HEK293 (cell line): Measurements from ENCODE around the gene MYBPH.

Experiments
- CTCF ChIA-PET: fragments of 350-600 bp; formaldehyde crosslinking; extraction: SDS; loops from one replicate; lab custom pipeline; 2021; ENCODE audit warnings: antibody characterized with exemption; lab: Yijun Ruan, JAX
- POLR2A ChIA-PET: fragments of 300-600 bp; formaldehyde crosslinking; extraction: SDS; loops from one replicate; lab custom pipeline; 2020; ENCODE audit warnings: antibody characterized with exemption, inconsistent platforms; lab: Yijun Ruan, JAX
- H3K27ac ChIP-seq: fragments of 200-500 bp; sonication (Bioruptor generic); 2 replicates; pipeline ENCODE4 v1.5.1; 2014; ENCODE audit warnings: low read depth, low read length, control low read depth, inconsistent platforms; ENCODE audit errors: extremely low read depth
- H3K36me3 ChIP-seq, 2 experiments: fragments of 200-500 bp in 1 of 2; sonication (Bioruptor generic) in 1 of 2; 1 replicate in 1 of 2; 2 replicates in 1 of 2; pipeline ENCODE4 v1.5.1; 2014 to 2017; ENCODE audit warnings: inconsistent platforms in 2 of 2, low read length in 2 of 2; ENCODE audit not compliant: control insufficient read depth in 2 of 2, insufficient read depth in 1 of 2
- H3K4me1 ChIP-seq: fragments of 200-500 bp; sonication (Bioruptor generic); 2 replicates; pipeline ENCODE4 v1.5.1; 2014; ENCODE audit warnings: mild to moderate bottlenecking, low read length, inconsistent platforms; ENCODE audit not compliant: control insufficient read depth, insufficient read depth
- H3K4me3 ChIP-seq: 2 replicates; pipeline ENCODE4 v1.5.1; 2011; ENCODE audit warnings: low read depth, mild to moderate bottlenecking, control low read depth, low read length, moderate library complexity
- H3K9me3 ChIP-seq: fragments of 200-500 bp; sonication (Bioruptor generic); 2 replicates; pipeline ENCODE4 v1.5.1; 2014; ENCODE audit warnings: low read depth, low read length, inconsistent platforms; ENCODE audit not compliant: control insufficient read depth, insufficient read depth
- GLI4 ChIP-seq: fragments of 450-650 bp; formaldehyde crosslinking; IDR thresholded peaks from 2 replicates; pipeline ENCODE4 v1.5.1; 2016; ENCODE audit warnings: missing biosample characterization, missing genetic modification characterization
- GLIS1 ChIP-seq: fragments of 450-650 bp; formaldehyde crosslinking; IDR thresholded peaks from 2 replicates; pipeline ENCODE4 v1.5.1; 2016; ENCODE audit warnings: missing biosample characterization, missing genetic modification characterization
- HOXA7 ChIP-seq: sonication (generic); formaldehyde crosslinking; IDR thresholded peaks from 2 replicates; pipeline ENCODE4 v1.8.1; 2022; ENCODE audit warnings: missing genetic modification reagents, borderline replicate concordance
- HOXD13 ChIP-seq: sonication (generic); formaldehyde crosslinking; IDR thresholded peaks from 2 replicates; pipeline ENCODE4 v1.8.0; 2022; ENCODE audit warnings: missing genetic modification reagents, borderline replicate concordance
- KLF1 ChIP-seq: fragments of 450-650 bp; formaldehyde crosslinking; IDR thresholded peaks from 2 replicates; pipeline ENCODE4 v1.5.1; 2016; ENCODE audit warnings: missing biosample characterization, missing genetic modification characterization
- KLF16 ChIP-seq: fragments of 450-650 bp; formaldehyde crosslinking; IDR thresholded peaks from 2 replicates; pipeline ENCODE4 v1.5.1; 2017; ENCODE audit warnings: missing biosample characterization, missing genetic modification characterization
- MZF1 ChIP-seq: fragments of 450-650 bp; formaldehyde crosslinking; IDR thresholded peaks from 2 replicates; pipeline ENCODE4 v1.5.1; 2017; ENCODE audit warnings: missing biosample characterization, missing genetic modification characterization, borderline replicate concordance
- SCRT2 ChIP-seq: fragments of 450-650 bp; formaldehyde crosslinking; IDR thresholded peaks from 2 replicates; pipeline ENCODE4 v1.5.1; 2016; ENCODE audit warnings: missing biosample characterization, missing genetic modification characterization
- SP7 ChIP-seq: fragments of 450-650 bp; formaldehyde crosslinking; IDR thresholded peaks from 2 replicates; pipeline ENCODE4 v1.5.1; 2016; ENCODE audit warnings: missing biosample characterization, missing genetic modification characterization
- YY2 ChIP-seq: fragments of 450-650 bp; formaldehyde crosslinking; IDR thresholded peaks from 2 replicates; pipeline ENCODE4 v1.5.1; 2016; ENCODE audit warnings: missing biosample characterization, missing genetic modification characterization
- ZBTB1 ChIP-seq: fragments of 450-650 bp; formaldehyde crosslinking; IDR thresholded peaks from 2 replicates; pipeline ENCODE4 v1.5.1; 2016; ENCODE audit warnings: missing biosample characterization, missing genetic modification characterization
- ZBTB21 ChIP-seq: fragments of 450-650 bp; formaldehyde crosslinking; IDR thresholded peaks from 2 replicates; pipeline ENCODE4 v1.5.1; 2017; ENCODE audit warnings: missing biosample characterization, missing genetic modification characterization
- ZBTB7A ChIP-seq: fragments of 450-650 bp; formaldehyde crosslinking; IDR thresholded peaks from 2 replicates; pipeline ENCODE4 v1.5.1; 2016; ENCODE audit warnings: low read depth, missing biosample characterization, missing genetic modification characterization
- ZNF114 ChIP-seq: fragments of 450-650 bp; formaldehyde crosslinking; IDR thresholded peaks from 2 replicates; pipeline ENCODE4 v1.5.0; 2017; ENCODE audit warnings: missing biosample characterization, missing genetic modification characterization
- ZNF157 ChIP-seq: fragments of 450-650 bp; formaldehyde crosslinking; IDR thresholded peaks from 2 replicates; pipeline ENCODE4 v1.5.1; 2016; ENCODE audit warnings: missing biosample characterization, missing genetic modification characterization
- ZNF174 ChIP-seq: fragments of 450-650 bp; formaldehyde crosslinking; IDR thresholded peaks from 2 replicates; pipeline ENCODE4 v1.5.0; 2017; ENCODE audit warnings: missing biosample characterization, mild to moderate bottlenecking, missing genetic modification characterization
- ZNF19 ChIP-seq: fragments of 450-650 bp; formaldehyde crosslinking; IDR thresholded peaks from 2 replicates; pipeline ENCODE4; 2016; ENCODE audit warnings: missing biosample characterization, missing genetic modification characterization, low read depth
- ZNF248 ChIP-seq: fragments of 450-650 bp; formaldehyde crosslinking; IDR thresholded peaks from 2 replicates; pipeline ENCODE4 v1.5.1; 2017; ENCODE audit warnings: missing biosample characterization, missing genetic modification characterization
- ZNF354C ChIP-seq: fragments of 450-650 bp; formaldehyde crosslinking; IDR thresholded peaks from 2 replicates; pipeline ENCODE4 v1.5.1; 2016; ENCODE audit warnings: missing biosample characterization, missing genetic modification characterization, low read depth, borderline replicate concordance
- ZNF394 ChIP-seq: fragments of 450-650 bp; formaldehyde crosslinking; IDR thresholded peaks from 2 replicates; pipeline ENCODE4 v1.5.1; 2016; ENCODE audit warnings: missing biosample characterization, missing genetic modification characterization, mild to moderate bottlenecking, moderate library complexity, borderline replicate concordance
- ZNF510 ChIP-seq: fragments of 450-650 bp; formaldehyde crosslinking; IDR thresholded peaks from 2 replicates; pipeline ENCODE4 v1.5.1; 2018; ENCODE audit warnings: mild to moderate bottlenecking, missing genetic modification characterization, missing biosample characterization; ENCODE audit not compliant: insufficient replicate concordance
- ZNF521 ChIP-seq: fragments of 450-650 bp; formaldehyde crosslinking; IDR thresholded peaks from 2 replicates; pipeline ENCODE4 v1.5.1; 2017; ENCODE audit warnings: missing biosample characterization, mild to moderate bottlenecking, missing genetic modification characterization
- ZNF555 ChIP-seq: fragments of 450-650 bp; formaldehyde crosslinking; conservative IDR thresholded peaks from 2 replicates; pipeline ENCODE4 v1.5.1; 2017; ENCODE audit warnings: missing biosample characterization, mild to moderate bottlenecking, missing genetic modification characterization, inconsistent platforms
- ZNF558 ChIP-seq: fragments of 450-650 bp; formaldehyde crosslinking; IDR thresholded peaks from 2 replicates; pipeline ENCODE4 v1.5.1; 2016; ENCODE audit warnings: missing biosample characterization, missing genetic modification characterization
- ZNF571 ChIP-seq: fragments of 450-650 bp; formaldehyde crosslinking; IDR thresholded peaks from 2 replicates; pipeline ENCODE4 v1.5.0; 2017; ENCODE audit warnings: missing biosample characterization, missing genetic modification characterization
- ZNF600 ChIP-seq: fragments of 450-650 bp; formaldehyde crosslinking; IDR thresholded peaks from 2 replicates; pipeline ENCODE4 v1.5.1; 2016; ENCODE audit warnings: missing biosample characterization, missing genetic modification characterization
- ZNF610 ChIP-seq: fragments of 450-650 bp; formaldehyde crosslinking; IDR thresholded peaks from 2 replicates; pipeline ENCODE4 v1.5.1; 2016; ENCODE audit warnings: missing biosample characterization, missing genetic modification characterization, borderline replicate concordance
- ZNF624 ChIP-seq: fragments of 450-650 bp; formaldehyde crosslinking; IDR thresholded peaks from 2 replicates; pipeline ENCODE4 v1.5.1; 2017; ENCODE audit warnings: missing biosample characterization, missing genetic modification characterization
- ZNF776 ChIP-seq: fragments of 450-650 bp; formaldehyde crosslinking; IDR thresholded peaks from 2 replicates; pipeline ENCODE4 v1.5.0; 2017; ENCODE audit warnings: missing biosample characterization, missing genetic modification characterization, borderline replicate concordance
- ZSCAN23 ChIP-seq: fragments of 450-650 bp; formaldehyde crosslinking; IDR thresholded peaks from 2 replicates; pipeline ENCODE4 v1.5.1; 2016; ENCODE audit warnings: missing biosample characterization, missing genetic modification characterization
- ZSCAN4 ChIP-seq: fragments of 450-650 bp; formaldehyde crosslinking; IDR thresholded peaks from 2 replicates; pipeline ENCODE4 v1.5.1; 2017; ENCODE audit warnings: missing biosample characterization, missing genetic modification characterization

Gene MYBPH

GRCh38 chr1:203189951-203190352 lies 14.3 kb upstream of the MYBPH start:
- CTCF ChIA-PET = interaction anchor here (1.2 to 3.4 kb wide), 3 partner anchors 18 to 72 kb away, joined by 5 to 14 read pairs (median 6); no protein-coding TSS in a partner anchor
- H3K9me3 ChIP-seq = no peaks in the 10 kb centered on the region
- TF ChIP-seq SCRT2 (tag by site-specific recombination) = 0 out of 2 replicates have a peak, but pooled peaks have one; percentile 25
- TF ChIP-seq HOXD13 = no peak
- TF ChIP-seq ZNF624 (tag by site-specific recombination) = no peak
- no peak for TF ChIP-seq ZNF394 (tag by site-specific recombination)
- no peak for TF ChIP-seq ZNF354C (tag by site-specific recombination)
- TF ChIP-seq SP7 (tag by site-specific recombination) = no peak
- no peak for TF ChIP-seq ZNF558
- TF ChIP-seq ZNF555 (tag by site-specific recombination) = no peak
- H3K4me1 ChIP-seq = no peaks in the 10 kb centered on the region
- POLR2A ChIA-PET = interaction anchor here (0.7 kb wide), 1 partner anchor 29 kb away, joined by 3 read pairs; no protein-coding TSS in a partner anchor
- H3K4me3 ChIP-seq = no peak overlapping the region
- H3K36me3 ChIP-seq = no peaks in the 10 kb centered on the region
- no peak overlapping the region for H3K27ac ChIP-seq

GRCh38 chr1:203188686-203189232 lies 13.1 kb upstream of the MYBPH start:
- no peak overlapping the region for H3K4me3 ChIP-seq
- H3K36me3 ChIP-seq = no peaks in the 10 kb centered on the region
- no peaks in the 10 kb centered on the region for H3K4me1 ChIP-seq
- no peaks in the 10 kb centered on the region for H3K9me3 ChIP-seq
- TF ChIP-seq ZBTB1 (tag by site-specific recombination) (no peak), ZNF600 (no peak), ZNF174 (tag by site-specific recombination) (no peak), ZNF19 (tag by site-specific recombination) (no peak), MZF1 (no peak), ZSCAN4 (tag by site-specific recombination) (no peak)
- CTCF ChIA-PET = interaction anchor here (0.6 to 3.4 kb wide), 6 partner anchors 16 to 154 kb away, joined by 4 to 20 read pairs (median 6); no protein-coding TSS in a partner anchor
- POLR2A ChIA-PET = no interaction called here
- H3K27ac ChIP-seq = no peak overlapping the region

- Histone ChIP-seq H3K9me3 (no peaks in the 10 kb centered on the region), H3K4me1 (no peaks in the 10 kb centered on the region), H3K4me3 (no peak overlapping the region), H3K27ac (no peak overlapping the region), H3K36me3 (no peaks in the 10 kb centered on the region)
- ChIA-PET POLR2A (no interaction called here), CTCF (interaction anchor here (1.6 to 3.4 kb wide), 3 partner anchors 15 to 149 kb away, joined by 6 to 20 read pairs (median 14); no protein-coding TSS in a partner anchor)
- TF ChIP-seq ZNF610 (no peak), ZNF776 (tag by site-specific recombination) (no peak), ZNF510 (tag by site-specific recombination) (no peak), HOXA7 (CRISPR knock-in tag) (no peak), ZNF571 (tag by site-specific recombination) (no peak), ZSCAN23 (tag by site-specific recombination) (no peak), KLF16 (tag by site-specific recombination) (no peak), ZNF521 (tag by site-specific recombination) (no peak), ZNF248 (tag by site-specific recombination) (no peak), KLF1 (tag by site-specific recombination) (no peak), ZNF114 (tag by site-specific recombination) (no peak), ZNF157 (tag by site-specific recombination) (no peak), GLI4 (tag by site-specific recombination) (no peak), ZBTB7A (tag by site-specific recombination) (no peak), ZBTB21 (tag by site-specific recombination) (no peak), YY2 (tag by site-specific recombination) (no peak), ZSCAN4 (tag by site-specific recombination) (no peak), GLIS1 (tag by site-specific recombination) (no peak)
Measured at GRCh38 chr1:203187689-203188264, 12.2 kb upstream of the MYBPH start.
